BJ (cell line): Measurements from ENCODE around the gene CD63. TPM values are rescaled to one million over a fixed set of nuclear protein-coding genes. Genes with fewer than 3 reads are reported as not detected.

ENCODE experiments used
- CTCF ChIA-PET: fragments of 350-600 bp; formaldehyde crosslinking; extraction: SDS; loops from one replicate; lab custom pipeline; 2021; ENCODE audit warnings: antibody characterized with exemption, inconsistent platforms; lab: Yijun Ruan, JAX
- POLR2A ChIA-PET: fragments of 300-600 bp; sonication (Branson Sonifier 250); formaldehyde crosslinking; extraction: SDS; loops from one replicate; lab custom pipeline; 2021; ENCODE audit warnings: antibody characterized with exemption; lab: Charles Lee
- DNase-seq: peaks from one replicate; pipeline ENCODE4 v3.0.0-alpha.2; 2011; ENCODE audit warnings: low read depth
- H3K27me3 ChIP-seq: 2 replicates; pipeline ENCODE4 v1.6.0; 2011; ENCODE audit warnings: low read length; ENCODE audit not compliant: control insufficient read depth, insufficient read depth
- H3K36me3 ChIP-seq: 2 replicates; pipeline ENCODE4 v1.5.1; 2011; ENCODE audit warnings: low read length; ENCODE audit not compliant: control insufficient read depth, insufficient read depth
- H3K4me3 ChIP-seq: 2 replicates; pipeline ENCODE4 v1.5.1; 2011; ENCODE audit warnings: low read depth, mild to moderate bottlenecking, control low read depth, low read length
- polyA plus RNA-seq: library from polyadenylated mRNA; depleted of rRNA; stranded (reverse); fragments of >200 nt; gene quantifications from 2 replicates; pipeline ENCODE4 v1.2.3, GENCODE V29; 2011
- TF ChIP-seq, protein P1 (sequence below): IDR thresholded peaks from 2 replicates; pipeline ENCODE4 v1.5.1; 2011; ENCODE audit warnings: low read depth, mild to moderate bottlenecking, control low read depth, inconsistent platforms, low read length, moderate library complexity; ENCODE audit not compliant: insufficient read depth

CD63 gene
- polyA plus RNA-seq, 1 experiment: 974 TPM

DNA sequence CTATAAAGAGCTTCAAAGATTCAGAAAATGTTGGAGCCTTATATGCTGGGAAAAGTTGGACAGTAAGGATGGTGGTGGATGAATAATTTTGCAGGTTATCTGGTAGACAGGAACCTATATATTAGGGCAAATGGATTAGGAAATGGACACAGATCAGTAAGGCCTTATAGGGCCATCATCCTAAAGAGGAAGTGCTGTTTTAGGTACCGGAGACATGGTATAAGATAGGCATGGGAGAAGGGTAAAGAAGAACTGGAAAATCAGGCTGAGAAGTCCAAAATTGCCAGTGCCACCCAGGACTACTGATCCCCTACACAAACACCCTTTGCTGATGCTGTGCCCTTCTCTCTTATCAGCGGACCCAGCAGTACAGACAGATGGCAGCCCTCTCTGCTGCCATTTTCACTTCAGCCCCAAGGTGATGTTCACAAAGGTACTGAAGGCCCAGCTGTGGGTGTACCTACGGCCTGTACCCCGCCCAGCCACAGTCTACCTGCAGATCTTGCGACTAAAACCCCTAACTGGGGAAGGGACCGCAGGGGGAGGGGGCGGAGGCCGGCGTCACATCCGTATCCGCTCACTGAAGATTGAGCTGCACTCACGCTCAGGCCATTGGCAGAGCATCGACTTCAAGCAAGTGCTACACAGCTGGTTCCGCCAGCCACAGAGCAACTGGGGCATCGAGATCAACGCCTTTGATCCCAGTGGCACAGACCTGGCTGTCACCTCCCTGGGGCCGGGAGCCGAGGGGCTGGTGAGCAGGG, 19.6 kb upstream of the CD63 start:
- ChIA-PET CTCF (interaction anchor here (0.8 to 2.3 kb wide), 4 partner anchors 10 to 49 kb away, joined by 3 to 14 read pairs (median 3); no protein-coding TSS in a partner anchor), POLR2A (interaction anchor here (0.5 kb wide), 1 partner anchor 304 kb away, joined by 4 read pairs; no protein-coding TSS in a partner anchor)
- DNase-seq: no peak
- H3K36me3 ChIP-seq: peaks cover 16% of the 10 kb centered on the region
- H3K27me3 ChIP-seq: no peaks in the 10 kb centered on the region
- TF ChIP-seq, protein P1, sequence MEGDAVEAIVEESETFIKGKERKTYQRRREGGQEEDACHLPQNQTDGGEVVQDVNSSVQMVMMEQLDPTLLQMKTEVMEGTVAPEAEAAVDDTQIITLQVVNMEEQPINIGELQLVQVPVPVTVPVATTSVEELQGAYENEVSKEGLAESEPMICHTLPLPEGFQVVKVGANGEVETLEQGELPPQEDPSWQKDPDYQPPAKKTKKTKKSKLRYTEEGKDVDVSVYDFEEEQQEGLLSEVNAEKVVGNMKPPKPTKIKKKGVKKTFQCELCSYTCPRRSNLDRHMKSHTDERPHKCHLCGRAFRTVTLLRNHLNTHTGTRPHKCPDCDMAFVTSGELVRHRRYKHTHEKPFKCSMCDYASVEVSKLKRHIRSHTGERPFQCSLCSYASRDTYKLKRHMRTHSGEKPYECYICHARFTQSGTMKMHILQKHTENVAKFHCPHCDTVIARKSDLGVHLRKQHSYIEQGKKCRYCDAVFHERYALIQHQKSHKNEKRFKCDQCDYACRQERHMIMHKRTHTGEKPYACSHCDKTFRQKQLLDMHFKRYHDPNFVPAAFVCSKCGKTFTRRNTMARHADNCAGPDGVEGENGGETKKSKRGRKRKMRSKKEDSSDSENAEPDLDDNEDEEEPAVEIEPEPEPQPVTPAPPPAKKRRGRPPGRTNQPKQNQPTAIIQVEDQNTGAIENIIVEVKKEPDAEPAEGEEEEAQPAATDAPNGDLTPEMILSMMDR: no peak
- H3K4me3 ChIP-seq: no peak overlapping the region

DNA sequence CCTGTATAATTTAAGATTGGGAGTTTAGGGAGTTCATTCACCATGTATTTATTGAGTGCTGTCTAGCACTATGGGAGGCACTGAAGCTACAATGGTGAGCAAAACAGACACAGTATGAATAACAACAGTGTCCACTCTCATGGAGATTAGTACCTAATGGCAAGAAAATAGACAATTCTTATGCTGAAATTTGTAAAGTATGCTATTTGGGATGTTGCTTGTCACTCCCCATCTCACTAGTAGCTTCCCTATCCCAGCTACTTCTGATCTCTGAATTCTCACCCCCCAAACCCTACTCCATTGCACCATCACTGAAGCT, 18.1 kb upstream of the CD63 start:
- no peak for DNase-seq
- H3K27me3 ChIP-seq: no peaks in the 10 kb centered on the region
- CTCF ChIA-PET: interaction anchor here (1.0 to 2.3 kb wide), 6 partner anchors 9 to 250 kb away, joined by 3 to 14 read pairs (median 4); partner anchors contain the start of gene SUOX
- peaks cover 7% of the 10 kb centered on the region for H3K36me3 ChIP-seq
- no peak overlapping the region for H3K4me3 ChIP-seq
- TF ChIP-seq, protein P1: no peak
- POLR2A ChIA-PET: interaction anchor here (0.8 kb wide), 1 partner anchor 26 kb away, joined by 12 read pairs; no protein-coding TSS in a partner anchor

DNA sequence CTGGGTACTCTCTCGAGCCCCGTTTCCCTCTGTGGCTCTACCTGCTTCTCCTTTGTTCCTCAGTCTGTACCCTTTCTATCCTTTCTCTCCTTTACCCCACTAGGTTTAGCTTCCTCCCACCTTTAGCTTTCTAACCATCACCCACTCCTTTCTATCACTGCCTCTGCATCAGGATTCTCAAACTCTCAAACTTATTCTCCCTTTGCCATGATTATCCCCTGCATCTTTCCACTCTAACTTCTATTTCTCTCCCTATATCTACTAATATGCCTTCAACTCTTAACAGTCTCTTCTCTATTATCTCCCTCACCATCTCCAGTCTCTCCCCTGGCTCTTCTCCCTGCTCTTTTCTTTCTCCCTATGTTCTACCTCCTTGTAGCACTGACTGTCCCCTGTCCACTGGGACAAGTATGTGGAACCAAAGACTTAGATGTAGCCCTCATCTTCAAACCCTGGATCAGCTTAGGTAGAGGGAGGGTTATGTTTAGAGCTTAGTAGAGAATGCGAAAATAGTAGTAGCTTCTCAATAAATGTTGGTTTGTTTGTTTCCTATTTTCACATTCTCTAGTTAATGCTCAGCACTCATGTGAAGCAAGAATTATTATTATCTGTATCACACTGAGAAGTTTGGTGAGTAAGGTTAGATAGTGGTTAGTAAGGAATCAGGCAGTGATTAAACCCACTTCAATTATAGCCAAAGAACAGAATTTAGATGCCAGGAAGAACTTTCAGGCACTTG, 17.5 kb upstream of the CD63 start:
- Histone ChIP-seq H3K4me3 (no peak overlapping the region), H3K27me3 (no peaks in the 10 kb centered on the region), H3K36me3 (peaks cover 3% of the 10 kb centered on the region)
- no peak for DNase-seq
- POLR2A ChIA-PET: interaction anchor here (0.5 to 0.8 kb wide), 2 partner anchors 16 to 25 kb away, joined by 5 to 12 read pairs; no protein-coding TSS in a partner anchor
- TF ChIP-seq, protein P1: no peak
- CTCF ChIA-PET: interaction anchor here (1.0 to 2.3 kb wide), 8 partner anchors 8 to 251 kb away, joined by 3 to 14 read pairs (median 4); partner anchors contain the start of gene SUOX

DNA sequence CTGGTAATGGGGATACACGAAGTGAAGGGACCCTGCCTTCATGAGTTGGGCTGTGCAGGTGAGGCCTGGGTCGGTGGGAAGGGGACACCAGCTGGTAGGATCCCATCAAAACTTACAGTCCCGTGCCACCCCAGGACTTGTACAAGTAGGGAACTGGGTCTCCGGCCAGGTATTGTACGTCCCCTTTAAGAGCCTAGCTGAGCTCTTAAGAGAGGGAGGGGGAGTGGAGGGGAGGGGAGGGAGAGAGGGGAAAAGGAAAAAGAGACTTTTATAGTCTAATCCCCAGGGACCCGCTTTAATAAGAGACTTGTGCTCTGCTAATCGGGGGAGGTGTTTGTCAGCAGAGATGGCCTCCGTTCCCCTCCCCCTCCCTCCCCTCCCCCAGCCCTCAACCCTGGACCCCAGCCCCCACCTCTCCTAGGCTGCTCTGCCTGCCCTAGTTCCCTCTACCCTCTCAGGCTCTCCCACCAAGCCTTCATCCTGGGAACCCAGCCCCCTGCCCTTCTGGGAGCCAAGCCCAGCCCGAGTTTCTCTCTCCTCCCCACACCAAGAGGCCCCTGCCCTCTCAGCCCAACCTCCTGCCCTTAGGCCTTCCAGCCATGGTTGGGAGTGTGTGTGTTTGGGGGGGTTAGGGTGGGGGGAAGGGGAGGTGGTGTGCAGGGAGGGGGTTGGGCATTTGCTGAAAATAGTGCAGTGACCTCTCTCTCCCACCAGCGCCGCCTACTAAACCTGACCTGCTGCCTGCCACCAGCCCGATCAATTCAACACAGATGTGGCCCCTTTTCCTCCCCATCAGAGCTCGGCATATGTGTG, 16.8 kb upstream of the CD63 start:
- TF ChIP-seq, protein P1: no peak
- DNase-seq: no peak
- H3K4me3 ChIP-seq: no peak overlapping the region
- ChIA-PET POLR2A (interaction anchor here (0.5 to 0.6 kb wide), 2 partner anchors 15 to 118 kb away, joined by 4 to 5 read pairs; no protein-coding TSS in a partner anchor), CTCF (interaction anchor here (0.8 to 1.7 kb wide), 6 partner anchors 8 to 195 kb away, joined by 3 to 7 read pairs (median 4); partner anchors contain the start of gene PYM1)
- peaks cover 2% of the 10 kb centered on the region; the same call in 1 of the 2 replicates for H3K36me3 ChIP-seq
- H3K27me3 ChIP-seq: no peaks in the 10 kb centered on the region
